Activated naive CD8-positive, alpha-beta T cell treated with anti-CD3 and anti-CD28 coated beads, Interleukin-2, amount 50 U/mL, for 16 hours (primary cell): ENCODE results near the gene MPZL2.

Experiments
- DNase-seq: peaks from one replicate; pipeline ENCODE4 v3.0.0-alpha.2; 2020; ENCODE audit warnings: low read depth, low spot score

MPZL2 gene

GRCh38 chr11:118221419-118221818 lies 42.7 kb downstream of the MPZL2 start:
- no peak for DNase-seq

- DNase-seq = no peak
Measured at GRCh38 chr11:118219732-118220131, 44.4 kb downstream of the MPZL2 start.

GRCh38 chr11:118219244-118219643 lies 44.9 kb downstream of the MPZL2 start:
- no peak for DNase-seq

- no peak for DNase-seq
Measured at GRCh38 chr11:118217575-118217974, 46.5 kb downstream of the MPZL2 start.

- no peak for DNase-seq
Measured at GRCh38 chr11:118216621-118217481, 47.2 kb downstream of the MPZL2 start.

- no peak for DNase-seq
Measured at GRCh38 chr11:118215765-118216164, 48.3 kb downstream of the MPZL2 start.

- DNase-seq = no peak
Measured at GRCh38 chr11:118215262-118215661, 48.8 kb downstream of the MPZL2 start.

GRCh38 chr11:118214210-118214914 lies 49.7 kb downstream of the MPZL2 start:
- no peak for DNase-seq

- no peak for DNase-seq
Measured at GRCh38 chr11:118213781-118214180, 50.3 kb downstream of the MPZL2 start.

- no peak for DNase-seq
Measured at GRCh38 chr11:118213201-118213600, 50.9 kb downstream of the MPZL2 start.

GRCh38 chr11:118212781-118213191 lies 51.3 kb downstream of the MPZL2 start:
- DNase-seq = no peak

- DNase-seq = no peak
Measured at GRCh38 chr11:118212131-118212725, 51.9 kb downstream of the MPZL2 start.

GRCh38 chr11:118211006-118211405 lies 53.1 kb downstream of the MPZL2 start:
- no peak for DNase-seq

GRCh38 chr11:118210323-118210722 lies 53.8 kb downstream of the MPZL2 start:
- no peak for DNase-seq

- DNase-seq = no peak
Measured at GRCh38 chr11:118209033-118209432, 55.1 kb downstream of the MPZL2 start.

GRCh38 chr11:118207079-118207478 lies 57.0 kb downstream of the MPZL2 start:
- DNase-seq = no peak

- no peak for DNase-seq
Measured at GRCh38 chr11:118206391-118207031, 57.6 kb downstream of the MPZL2 start.

- no peak for DNase-seq
Measured at GRCh38 chr11:118205606-118206378, 58.3 kb downstream of the MPZL2 start.
